Epithelial cell of proximal tubule (primary cell): Measurements from ENCODE around the gene TEX35. TPM values are rescaled to one million over a fixed set of nuclear protein-coding genes. Genes with fewer than 3 reads are reported as not detected.
"Not testable (repeated sequence)": the region's sequence is repeated elsewhere in the genome, so short reads cannot be mapped to it uniquely, and the experiment has no call there.

Experiments used
- DNase-seq: peaks from one replicate; pipeline ENCODE4 v3.0.0-alpha.2; 2011; ENCODE audit warnings: low read depth
- H3K4me3 ChIP-seq: 2 replicates; pipeline ENCODE4 v1.5.1; 2011; ENCODE audit warnings: low read depth, mild to moderate bottlenecking, low read length
- CTCF ChIP-seq: conservative IDR thresholded peaks from 2 replicates; pipeline ENCODE4 v1.5.1; 2012; ENCODE audit warnings: low read depth, mild to moderate bottlenecking, low read length
- total RNA-seq: library from RNA; depleted of rRNA; stranded (reverse); fragments of >200 nt; gene quantifications from 2 replicates; pipeline ENCODE4 v1.2.3, GENCODE V29; 2015

TEX35 gene
- total RNA-seq, 1 donor from 2014 or later: not detected

- no peak for TF ChIP-seq CTCF
- no peak for DNase-seq
- H3K4me3 ChIP-seq: no peak overlapping the region
Observed at GRCh38 chr1:178498896-178499675, 13.8 kb upstream of the TEX35 start.

GRCh38 chr1:178500091-178500770 lies 12.7 kb upstream of the TEX35 start:
- DNase-seq: no peak
- peak; percentile 39 for TF ChIP-seq CTCF

GRCh38 chr1:178500936-178501554 lies 11.9 kb upstream of the TEX35 start:
- H3K4me3 ChIP-seq: no peak overlapping the region
- no peak for TF ChIP-seq CTCF
- DNase-seq: no peak

More at GRCh38 chr1:178500091-178500770, 12.7 kb upstream of the TEX35 start:
- no peak overlapping the region for H3K4me3 ChIP-seq

- peak; percentile 97 for TF ChIP-seq CTCF
- DNase-seq: no peak
- H3K4me3 ChIP-seq: no peak overlapping the region
Observed at GRCh38 chr1:178501705-178502329, 11.1 kb upstream of the TEX35 start.

GRCh38 chr1:178502330-178502714 lies 10.6 kb upstream of the TEX35 start:
- no peak overlapping the region for H3K4me3 ChIP-seq
- TF ChIP-seq CTCF: no peak
- DNase-seq: no peak

- DNase-seq: no peak
- H3K4me3 ChIP-seq: no peak overlapping the region
- no peak for TF ChIP-seq CTCF
Observed at GRCh38 chr1:178502856-178503255, 10.1 kb upstream of the TEX35 start.

- H3K4me3 ChIP-seq, DNase-seq: not testable (repeated sequence)
Observed at GRCh38 chr1:178503316-178503715, 9.6 kb upstream of the TEX35 start.
